ENCODE measurements around the gene SRSF7.

The SRSF7 gene

DNA sequence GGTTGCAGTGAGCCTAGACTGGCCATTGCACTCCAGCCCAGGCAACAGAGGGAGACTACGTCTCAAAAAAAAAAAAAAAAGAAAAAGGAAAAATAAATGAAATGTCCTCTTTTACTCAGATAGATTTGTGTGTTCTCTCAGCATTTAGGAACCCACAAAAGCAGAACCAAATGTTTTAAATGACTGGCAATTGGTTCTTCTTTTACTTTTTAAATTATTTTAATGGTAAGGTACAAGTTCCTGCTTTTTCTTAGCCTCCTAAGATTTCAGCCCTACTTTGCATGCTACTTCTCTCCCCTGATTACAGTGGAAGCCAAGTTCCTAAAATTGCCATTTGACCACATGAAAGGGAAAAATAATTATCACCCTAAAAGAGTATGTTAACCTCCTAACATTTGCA, 23.5 kb downstream of the SRSF7 start:
- H3K4me2 ChIP-seq (ENCODE audit: insufficient read depth, low read length): no peak overlapping the region

DNA sequence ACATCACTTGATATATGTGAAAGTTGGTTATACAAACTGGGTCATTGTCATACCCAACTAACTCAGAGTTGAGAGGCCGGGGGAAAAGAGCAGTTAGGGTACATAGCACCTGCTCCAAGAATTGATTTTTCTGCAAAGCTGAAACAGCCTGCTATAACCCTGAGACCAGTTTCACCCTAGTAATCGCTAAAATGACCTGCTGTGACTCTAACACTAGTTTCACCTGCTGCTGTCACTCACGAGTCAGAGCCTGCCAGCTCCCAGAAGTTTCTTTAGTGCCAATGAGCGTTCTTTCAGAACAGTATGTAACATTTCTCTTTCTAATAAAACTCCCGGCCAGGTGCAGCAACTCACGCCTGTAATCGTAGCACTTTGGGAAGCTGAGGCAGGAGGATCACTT, 28.0 kb downstream of the SRSF7 start:
- no peaks in the 10 kb centered on the region for H3K9me3 ChIP-seq (ENCODE audit: insufficient read depth, low read length, severe bottlenecking)
- no peak for ATAC-seq (ENCODE audit: insufficient read depth, low read depth)
- DNase-seq: no peak
- no peaks in the 10 kb centered on the region for H3K27me3 ChIP-seq (ENCODE audit: insufficient read depth, low read length, poor library complexity)
- no peak overlapping the region for H2AFZ ChIP-seq (ENCODE audit: low read depth, low read length)
- no peaks in the 10 kb centered on the region for H4K20me1 ChIP-seq (ENCODE audit: insufficient read depth, low read length)
- no peak overlapping the region for H3K9ac ChIP-seq (ENCODE audit: low read depth, low read length)
- no peak overlapping the region for H3K4me3 ChIP-seq (ENCODE audit: low read depth in 1 of 2, low read length in 2 of 2)
- H3K4me1 ChIP-seq (ENCODE audit: insufficient read depth, low read length): no peaks in the 10 kb centered on the region
- H3K4me2 ChIP-seq (ENCODE audit: insufficient read depth, low read length): no peak overlapping the region
- no peaks in the 10 kb centered on the region for H3K36me3 ChIP-seq (ENCODE audit: insufficient read depth, low read length)
- H3K27ac ChIP-seq (ENCODE audit: low read length): no peak overlapping the region
- TF ChIP-seq, protein P1, sequence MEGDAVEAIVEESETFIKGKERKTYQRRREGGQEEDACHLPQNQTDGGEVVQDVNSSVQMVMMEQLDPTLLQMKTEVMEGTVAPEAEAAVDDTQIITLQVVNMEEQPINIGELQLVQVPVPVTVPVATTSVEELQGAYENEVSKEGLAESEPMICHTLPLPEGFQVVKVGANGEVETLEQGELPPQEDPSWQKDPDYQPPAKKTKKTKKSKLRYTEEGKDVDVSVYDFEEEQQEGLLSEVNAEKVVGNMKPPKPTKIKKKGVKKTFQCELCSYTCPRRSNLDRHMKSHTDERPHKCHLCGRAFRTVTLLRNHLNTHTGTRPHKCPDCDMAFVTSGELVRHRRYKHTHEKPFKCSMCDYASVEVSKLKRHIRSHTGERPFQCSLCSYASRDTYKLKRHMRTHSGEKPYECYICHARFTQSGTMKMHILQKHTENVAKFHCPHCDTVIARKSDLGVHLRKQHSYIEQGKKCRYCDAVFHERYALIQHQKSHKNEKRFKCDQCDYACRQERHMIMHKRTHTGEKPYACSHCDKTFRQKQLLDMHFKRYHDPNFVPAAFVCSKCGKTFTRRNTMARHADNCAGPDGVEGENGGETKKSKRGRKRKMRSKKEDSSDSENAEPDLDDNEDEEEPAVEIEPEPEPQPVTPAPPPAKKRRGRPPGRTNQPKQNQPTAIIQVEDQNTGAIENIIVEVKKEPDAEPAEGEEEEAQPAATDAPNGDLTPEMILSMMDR (IDR thresholded peaks at IDR 0.05; ENCODE audit: borderline replicate concordance, extremely low read depth, low read length, poor library complexity, severe bottlenecking): no peak
- no peak for TF ChIP-seq EZH2 (IDR thresholded peaks at IDR 0.05; ENCODE audit: borderline replicate concordance, low read depth, low read length, severe bottlenecking)
- no peaks in the 10 kb centered on the region for H3K79me2 ChIP-seq (ENCODE audit: insufficient read depth, low read length)

More for the DNA sequence above, 23.5 kb downstream of the SRSF7 start:
- Histone ChIP-seq H3K27ac (ENCODE audit: low read length) (no peak overlapping the region), H3K9me3 (ENCODE audit: insufficient read depth, low read length, severe bottlenecking) (no peaks in the 10 kb centered on the region), H3K4me1 (ENCODE audit: insufficient read depth, low read length) (no peaks in the 10 kb centered on the region), H2AFZ (ENCODE audit: low read depth, low read length) (no peak overlapping the region), H3K4me3 (ENCODE audit: low read depth in 1 of 2, low read length in 2 of 2) (no peak overlapping the region), H3K9ac (ENCODE audit: low read depth, low read length) (no peak overlapping the region), H3K27me3 (ENCODE audit: insufficient read depth, low read length, poor library complexity) (no peaks in the 10 kb centered on the region), H3K36me3 (ENCODE audit: insufficient read depth, low read length) (peaks cover 5% of the 10 kb centered on the region), H3K79me2 (ENCODE audit: insufficient read depth, low read length) (no peaks in the 10 kb centered on the region), H4K20me1 (ENCODE audit: insufficient read depth, low read length) (no peaks in the 10 kb centered on the region)
- TF ChIP-seq EZH2 (IDR thresholded peaks at IDR 0.05; ENCODE audit: borderline replicate concordance, low read depth, low read length, severe bottlenecking): no peak
- TF ChIP-seq, protein P1 (IDR thresholded peaks at IDR 0.05; ENCODE audit: borderline replicate concordance, extremely low read depth, low read length, poor library complexity, severe bottlenecking): no peak
- DNase-seq (no peak), ATAC-seq (ENCODE audit: insufficient read depth, low read depth) (no peak)

DNA sequence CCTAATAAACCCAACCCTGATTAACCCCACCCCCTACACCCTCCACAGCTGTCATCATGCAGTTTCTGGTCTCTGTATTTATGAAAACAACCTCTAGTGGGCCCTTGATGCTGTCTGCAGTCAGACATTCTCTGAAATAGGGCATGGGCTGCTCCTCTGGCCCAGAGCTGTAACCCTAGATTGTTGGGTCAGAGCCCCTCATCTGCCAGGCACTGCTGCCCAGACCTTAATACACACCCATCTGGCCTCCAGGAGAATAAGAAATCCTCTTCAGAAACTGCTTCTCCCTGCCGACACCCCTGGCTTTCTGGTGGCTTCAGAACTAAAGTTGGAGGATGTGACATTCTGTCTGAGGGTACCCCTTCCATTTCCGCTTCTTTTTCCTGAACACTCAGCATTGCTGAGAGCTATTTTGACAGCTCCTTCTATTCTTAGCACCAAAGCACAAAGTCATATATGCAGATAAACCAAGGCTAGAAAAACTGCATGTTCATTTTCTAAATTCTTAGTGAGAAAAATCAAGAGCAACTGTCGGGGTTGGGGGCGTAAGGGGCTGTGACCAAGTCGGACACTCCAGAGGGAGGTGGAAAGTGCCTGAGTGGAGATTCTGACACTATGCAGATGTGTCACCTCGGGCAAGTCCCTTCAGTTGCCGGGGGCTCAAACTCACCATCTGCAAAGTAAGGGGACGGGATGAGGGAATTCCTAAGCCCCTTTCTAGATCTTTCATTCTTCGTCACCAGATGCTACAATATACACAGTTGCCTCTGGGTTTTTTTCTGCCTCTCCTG, 28.7 kb downstream of the SRSF7 start:
- Histone ChIP-seq H3K4me2 (ENCODE audit: insufficient read depth, low read length) (no peak overlapping the region), H4K20me1 (ENCODE audit: insufficient read depth, low read length) (no peaks in the 10 kb centered on the region), H3K9ac (ENCODE audit: low read depth, low read length) (no peak overlapping the region), H3K27ac (ENCODE audit: low read length) (no peak overlapping the region), H3K36me3 (ENCODE audit: insufficient read depth, low read length) (no peaks in the 10 kb centered on the region), H3K27me3 (ENCODE audit: insufficient read depth, low read length, poor library complexity) (no peaks in the 10 kb centered on the region), H3K79me2 (ENCODE audit: insufficient read depth, low read length) (no peaks in the 10 kb centered on the region), H3K4me3 (ENCODE audit: low read depth in 1 of 2, low read length in 2 of 2) (no peak overlapping the region), H3K4me1 (ENCODE audit: insufficient read depth, low read length) (no peaks in the 10 kb centered on the region), H2AFZ (ENCODE audit: low read depth, low read length) (no peak overlapping the region), H3K9me3 (ENCODE audit: insufficient read depth, low read length, severe bottlenecking) (no peaks in the 10 kb centered on the region)
- TF ChIP-seq EZH2 (IDR thresholded peaks at IDR 0.05; ENCODE audit: borderline replicate concordance, low read depth, low read length, severe bottlenecking): no peak
- TF ChIP-seq, protein P1 (IDR thresholded peaks at IDR 0.05; ENCODE audit: borderline replicate concordance, extremely low read depth, low read length, poor library complexity, severe bottlenecking): peak; percentile 23
- DNase-seq: no peak
- ATAC-seq (ENCODE audit: insufficient read depth, low read depth): peak; percentile 58

All from DND-41 (cell line).